ENCODE data around the gene ZIC4.

ZIC4 gene

GRCh38 chr3:147406028-147406931 is at the start of gene ZIC4:
TSS of gene ZIC4 (minus strand) at chr3:147406543. CDS start at chr3:147402797, 3,746 bp downstream.
- no peak for DNase-seq (ENCODE audit: low read depth in 2 of 2)

- DNase-seq (ENCODE audit: low read depth in 2 of 2), result no peak
These were observed 43.3 kb upstream of the ZIC4 start for GRCh38 chr3:147449669-147450068.

GRCh38 chr3:147447224-147447623 is 40.9 kb upstream of the ZIC4 start:
- no peak for DNase-seq (ENCODE audit: low read depth in 2 of 2)

- DNase-seq (ENCODE audit: low read depth in 2 of 2), result no peak
These were observed 25.4 kb upstream of the ZIC4 start for GRCh38 chr3:147431751-147432150.

GRCh38 chr3:147428754-147429153 is 22.4 kb upstream of the ZIC4 start:
- DNase-seq (ENCODE audit: low read depth in 2 of 2), result no peak

GRCh38 chr3:147428326-147428725 is 22.0 kb upstream of the ZIC4 start:
- no peak for DNase-seq (ENCODE audit: low read depth in 2 of 2)

GRCh38 chr3:147427746-147428145 is 21.4 kb upstream of the ZIC4 start:
- DNase-seq (ENCODE audit: low read depth in 2 of 2), result no peak

GRCh38 chr3:147426931-147427330 is 20.6 kb upstream of the ZIC4 start:
- no peak for DNase-seq (ENCODE audit: low read depth in 2 of 2)

GRCh38 chr3:147425388-147425850 is 19.1 kb upstream of the ZIC4 start:
- DNase-seq (ENCODE audit: low read depth in 2 of 2), result no peak

- no peak for DNase-seq (ENCODE audit: low read depth in 2 of 2)
These were observed 18.4 kb upstream of the ZIC4 start for GRCh38 chr3:147424581-147425387.

- no peak for DNase-seq (ENCODE audit: low read depth in 2 of 2)
These were observed 17.6 kb upstream of the ZIC4 start for GRCh38 chr3:147423798-147424580.

GRCh38 chr3:147423537-147423797 is 17.1 kb upstream of the ZIC4 start:
- no peak for DNase-seq (ENCODE audit: low read depth in 2 of 2)

GRCh38 chr3:147422601-147423536 is 16.5 kb upstream of the ZIC4 start:
- no peak for DNase-seq (ENCODE audit: low read depth in 2 of 2)

GRCh38 chr3:147422196-147422595 is 15.9 kb upstream of the ZIC4 start:
- DNase-seq (ENCODE audit: low read depth in 2 of 2), result no peak

GRCh38 chr3:147421184-147421912 is 15.0 kb upstream of the ZIC4 start:
- DNase-seq (ENCODE audit: low read depth in 2 of 2), result no peak

GRCh38 chr3:147420353-147421183 is 14.2 kb upstream of the ZIC4 start:
- DNase-seq (ENCODE audit: low read depth in 2 of 2), result no peak

GRCh38 chr3:147419781-147420224 is 13.5 kb upstream of the ZIC4 start:
- no peak for DNase-seq (ENCODE audit: low read depth in 2 of 2)

- no peak for DNase-seq (ENCODE audit: low read depth in 2 of 2)
These were observed 12.7 kb upstream of the ZIC4 start for GRCh38 chr3:147418808-147419701.

Data from stimulated activated CD8-positive, alpha-beta memory T cell treated with anti-CD3 and anti-CD28 coated beads, Interleukin-2, amount 100 ng/mL, for 1 hour (primary cell).